Lung (tissue), 12 donors: ENCODE data around the gene EFNA1. TPM values are rescaled to one million over a fixed set of nuclear protein-coding genes. Genes with fewer than 3 reads are reported as not detected.

Source experiments
- ATAC-seq: fragments of 200-7000 bp; cut with Tn5 transposase; one replicate; pipeline ENCODE4 v1.9.1; 2020; ENCODE audit warnings: moderate number of reproducible peaks; ENCODE audit not compliant: insufficient read depth, low FRiP score
- DNase-seq, 3 donors: peaks; one replicate each; pipeline ENCODE4 v3.0.0-alpha.2; 2013 to 2017
- H3K27ac ChIP-seq, 2 donors: one replicate each; pipeline ENCODE4 v1.5.1; 2013; ENCODE audit warnings: mild to moderate bottlenecking in 2 of 2, moderate library complexity in 2 of 2, control low read depth in 1 of 2, inconsistent platforms in 1 of 2, low read depth in 1 of 2, low read length in 1 of 2
- H3K27me3 ChIP-seq, 3 donors: one replicate each; pipeline ENCODE4 v1.5.1; 2013; ENCODE audit warnings: low read length in 2 of 3; ENCODE audit not compliant: control insufficient read depth in 3 of 3, insufficient read depth in 3 of 3
- H3K36me3 ChIP-seq, 4 donors: one replicate each; pipeline ENCODE4 v1.5.1; 2013; ENCODE audit warnings: low read length in 4 of 4, mild to moderate bottlenecking in 1 of 4, moderate library complexity in 1 of 4; ENCODE audit not compliant: control insufficient read depth in 4 of 4, insufficient read depth in 4 of 4
- H3K4me1 ChIP-seq, 5 donors: one replicate each; pipeline ENCODE4 v1.5.1; 2013; ENCODE audit warnings: low read length in 5 of 5, mild to moderate bottlenecking in 2 of 5, moderate library complexity in 1 of 5; ENCODE audit not compliant: control insufficient read depth in 5 of 5, insufficient read depth in 5 of 5
- H3K4me3 ChIP-seq: one replicate; pipeline ENCODE4 v1.5.1; 2013; ENCODE audit warnings: mild to moderate bottlenecking, control low read depth, moderate library complexity
- H3K9ac ChIP-seq, 2 donors: one replicate each; pipeline ENCODE4 v1.5.1; 2013; ENCODE audit warnings: low read length in 2 of 2, control low read depth in 1 of 2; ENCODE audit not compliant: insufficient read depth in 1 of 2
- H3K9me3 ChIP-seq, 4 donors: one replicate each; pipeline ENCODE4 v1.5.1; 2013; ENCODE audit warnings: low read length in 3 of 4, mild to moderate bottlenecking in 1 of 4, moderate library complexity in 1 of 4; ENCODE audit not compliant: control insufficient read depth in 4 of 4, insufficient read depth in 3 of 4
- CTCF ChIP-seq: IDR thresholded peaks from 2 replicates; pipeline ENCODE4 v1.5.1; 2012; ENCODE audit warnings: mild to moderate bottlenecking; ENCODE audit errors: control extremely low read depth, extremely low read depth
- WGBS, 2 donors: extraction: QIAGEN DNeasy Blood & Tissue Kit; methylation state at CpG; one replicate each; pipeline ENCODE4 v1.1.7; 2013; 5-methylcytosine and 5-hydroxymethylcytosine counted together
- polyA plus RNA-seq, 2 donors: library from polyadenylated mRNA; stranded (reverse); fragments of 200-250 nt; gene quantifications; one replicate each; pipeline ENCODE4 v1.2.1, GENCODE V29; 2013
- total RNA-seq, 2 donors: library from RNA; depleted of rRNA in 1 of 2; stranded (reverse); fragments of >200 nt in 1 of 2; gene quantifications; one replicate each; pipeline ENCODE4 v1.2.1, GENCODE V29; 2014 to 2021
- donor health status: control.
- donor health status: control.
- donor health status: Bipolar disorder and iron deficiency.
- donor health status: healthy.
- donor health status: DM: yes; HTN: yes; CAD: no.

Gene EFNA1
- total and polyA plus RNA-seq, 4 donors, result 111 to 202 (median 168) TPM

DNA sequence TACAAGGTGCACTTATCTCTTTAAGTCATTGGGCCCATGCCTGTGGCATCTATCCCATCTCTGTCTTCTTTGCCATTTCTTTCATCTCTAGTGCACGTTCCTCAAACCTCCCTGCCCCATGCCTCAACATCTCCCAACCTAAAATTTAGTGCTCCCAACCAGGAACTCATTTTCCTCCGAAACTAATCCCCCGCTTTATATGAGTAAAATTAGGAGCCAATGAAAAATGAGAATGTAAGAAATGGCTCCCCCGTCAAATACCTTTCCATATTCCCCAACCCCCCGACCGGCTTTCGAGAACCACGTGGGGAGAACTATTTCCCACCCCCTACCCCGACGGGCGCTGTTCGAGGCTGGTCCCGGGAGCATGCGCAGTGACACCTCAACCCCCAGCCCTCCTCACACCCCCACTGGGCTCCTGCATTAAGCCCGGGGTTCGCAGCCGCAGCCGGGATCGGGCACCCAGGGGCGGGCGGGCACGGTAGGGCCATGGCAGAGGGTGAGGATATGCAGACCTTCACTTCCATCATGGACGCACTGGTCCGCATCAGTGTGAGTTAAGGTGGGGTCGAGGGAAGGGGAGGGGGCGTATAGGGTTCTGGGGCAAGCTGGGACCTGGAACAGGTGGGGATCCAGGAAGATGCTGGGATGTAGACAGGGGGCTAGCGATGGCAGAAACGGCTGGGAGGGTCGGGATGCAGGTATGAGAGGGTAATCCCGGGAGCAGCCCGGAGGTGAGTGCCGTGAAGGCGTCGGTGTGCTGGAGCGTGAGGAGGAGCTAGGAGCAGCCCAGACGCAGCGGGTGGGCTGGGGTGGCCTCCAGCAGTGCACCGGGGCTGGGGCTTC lies 46.0 kb downstream of the EFNA1 start, which contains the start of gene TRIM46:
TRIM46 (plus strand) TSS at position 372 of the 846 bp plus-strand sequence; CDS start at position 490, 118 bp downstream.
- H3K4me1 ChIP-seq, result peaks cover 0 to 29% (median 3%) of the 10 kb centered on the region in 5 donors
- H3K36me3 ChIP-seq, result peaks cover 0 to 16% (median 7%) of the 10 kb centered on the region in 4 donors
- TF ChIP-seq CTCF, result no peak
- H3K9ac ChIP-seq, result peak within 1 kb of the TSS; percentile 61 to 80
- H3K27me3 ChIP-seq, result no peaks in the 10 kb centered on the region
- no peak for ATAC-seq
- WGBS, 2 donors, result 1 to 3% methylated on average over 38 of the region's 38 CpGs
- DNase-seq, result no peak
- peak within 1 kb of the TSS; percentile 80 to 90 for H3K27ac ChIP-seq
- H3K9me3 ChIP-seq, result no peaks in the 10 kb centered on the region
- peak within 1 kb of the TSS; percentile 54 for H3K4me3 ChIP-seq

GRCh38 chr1:155174324-155175280 lies 46.9 kb downstream of the EFNA1 start:
- peaks cover 0 to 29% (median 3%) of the 10 kb centered on the region in 5 donors for H3K4me1 ChIP-seq
- TF ChIP-seq CTCF, result no peak

DNA sequence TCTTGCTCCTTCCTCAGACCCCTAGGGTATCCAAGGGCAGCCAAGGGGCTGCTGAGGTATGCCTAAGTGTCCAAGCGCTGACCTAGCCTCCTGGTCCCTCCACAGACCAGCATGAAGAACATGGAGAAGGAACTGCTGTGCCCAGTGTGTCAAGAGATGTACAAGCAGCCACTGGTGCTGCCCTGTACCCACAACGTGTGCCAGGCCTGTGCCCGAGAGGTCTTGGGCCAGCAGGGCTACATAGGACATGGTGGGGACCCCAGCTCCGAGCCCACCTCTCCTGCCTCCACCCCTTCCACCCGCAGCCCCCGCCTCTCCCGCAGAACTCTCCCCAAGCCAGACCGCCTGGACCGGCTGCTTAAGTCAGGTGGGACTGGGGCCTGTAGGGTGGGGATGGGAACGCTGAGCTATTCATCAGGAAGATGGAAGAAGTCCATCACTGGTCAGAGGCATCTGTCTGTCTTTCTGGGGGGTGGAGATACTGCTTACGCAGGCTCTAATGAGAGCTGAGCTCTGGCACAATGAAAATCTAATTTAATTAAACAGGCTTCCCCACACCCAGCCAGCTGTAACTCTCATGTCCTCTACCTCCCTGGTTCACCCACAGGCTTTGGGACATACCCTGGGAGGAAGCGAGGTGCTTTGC lies 47.7 kb downstream of the EFNA1 start:
- Histone ChIP-seq H3K27ac (no peak overlapping the region), H3K36me3 (peaks cover 0 to 3% (median 1%) of the 10 kb centered on the region in 4 donors), H3K27me3 (no peaks in the 10 kb centered on the region), H3K9me3 (no peaks in the 10 kb centered on the region), H3K4me3 (no peak overlapping the region), H3K4me1 (peaks cover 0 to 29% (median 3%) of the 10 kb centered on the region in 5 donors), H3K9ac (no peak overlapping the region)
- 86 to 92% methylated on average over 12 of the region's 12 CpGs for WGBS, 2 donors
- TF ChIP-seq CTCF, result no peak
- ATAC-seq (no peak), DNase-seq (no peak)

More at GRCh38 chr1:155174324-155175280, 46.9 kb downstream of the EFNA1 start:
- Histone ChIP-seq H3K36me3 (peaks cover 0 to 8% (median 3%) of the 10 kb centered on the region in 4 donors), H3K27me3 (no peaks in the 10 kb centered on the region), H3K27ac (no peak overlapping the region), H3K4me3 (no peak overlapping the region), H3K9ac (no peak overlapping the region), H3K9me3 (no peaks in the 10 kb centered on the region)
- WGBS, 2 donors, result 4 to 9% methylated on average over 32 to 35 of the region's 35 CpGs
- DNase-seq (peak; percentile 28 to 47 (median 40)), ATAC-seq (no peak)
